EH (cell line): Measurements from ENCODE around the gene TRIM69.

Source experiments
- DNase-seq: peaks from one replicate; pipeline ENCODE4 v3.0.0-alpha.2; 2015; ENCODE audit warnings: low read depth

The TRIM69 gene

DNA sequence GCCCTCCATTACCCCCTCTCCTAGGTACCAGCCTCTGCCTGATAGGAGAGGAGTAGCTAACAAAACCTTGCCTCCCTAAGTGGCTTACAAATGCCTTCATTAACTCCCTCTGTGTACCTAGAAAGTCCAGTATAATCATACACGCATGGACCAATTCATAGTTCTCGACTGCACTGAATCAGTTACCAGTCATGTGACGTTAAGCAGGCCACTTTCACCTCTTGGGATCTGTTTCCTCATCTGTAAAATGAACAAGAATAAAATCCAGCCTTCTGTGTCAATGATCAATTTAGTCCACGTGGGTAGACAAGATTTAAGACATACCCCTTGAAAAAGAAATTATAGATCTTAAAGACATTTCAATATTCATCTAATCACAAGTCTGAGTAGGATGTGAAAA is 72.2 kb downstream of the TRIM69 start:
- DNase-seq = no peak

- no peak for DNase-seq
These were observed 73.9 kb downstream of the TRIM69 start for GRCh38 chr15:44810237-44810636.

DNA sequence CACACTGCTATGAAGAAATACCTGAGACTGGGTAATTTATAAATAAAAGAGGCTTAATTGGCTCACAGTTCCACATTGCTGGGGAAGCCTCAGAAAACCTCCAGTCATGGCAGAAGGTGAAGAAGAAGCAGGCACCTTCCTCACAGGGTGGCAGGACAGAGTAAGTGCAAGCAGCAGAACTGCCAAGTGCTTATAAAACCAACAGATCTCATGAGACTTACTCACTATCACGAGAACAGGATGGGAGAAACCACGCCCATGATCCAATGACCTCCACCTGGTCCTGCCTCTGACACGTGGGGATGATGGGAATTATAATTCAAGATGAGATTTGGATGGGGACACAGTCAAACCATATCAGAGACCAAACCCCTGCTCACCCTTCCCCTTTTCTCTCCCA is 75.0 kb downstream of the TRIM69 start:
- no peak for DNase-seq

DNA sequence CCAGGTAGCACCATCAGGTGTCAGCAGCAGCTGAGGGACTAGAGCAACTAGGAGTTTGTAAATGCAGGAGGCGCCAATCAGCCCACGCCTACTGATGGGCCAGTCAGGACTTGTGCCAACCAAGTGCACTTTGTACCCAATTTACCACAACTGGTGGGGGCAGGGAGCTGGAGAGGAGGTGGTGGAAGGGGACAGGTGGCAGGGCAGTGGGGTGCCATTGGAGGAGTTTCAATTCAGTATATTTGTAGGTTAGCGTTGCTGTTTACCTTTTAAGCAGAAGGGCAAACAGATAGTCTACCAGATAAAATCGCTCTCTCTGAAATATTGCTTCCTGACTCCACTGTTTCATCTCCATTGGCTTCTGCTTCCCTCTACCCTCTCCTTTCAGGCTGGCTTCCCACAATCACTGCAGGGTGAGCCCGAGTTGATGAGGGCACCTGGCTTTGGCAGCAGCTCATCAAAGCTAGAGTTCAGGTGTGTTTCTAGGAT is 75.7 kb downstream of the TRIM69 start:
- DNase-seq = no peak

GRCh38 chr15:44813231-44813630 is 76.9 kb downstream of the TRIM69 start:
- DNase-seq = no peak
